TTC549 (cell line): ENCODE results near the gene LRRC8D.

ENCODE experiments used
- FAIRE-seq: peaks from 2 replicates; lab custom pipeline; 2012; peaks lifted over from hg19 to GRCh38; lab: Jason Lieb, UNC

Gene LRRC8D

GRCh38 chr1:89942014-89942413, 121.2 kb downstream of the LRRC8D start:
- no peak for FAIRE-seq

- no peak for FAIRE-seq
Measured at GRCh38 chr1:89942825-89943658, 122.2 kb downstream of the LRRC8D start.

- no peak for FAIRE-seq
Measured at GRCh38 chr1:89943846-89944781, 123.3 kb downstream of the LRRC8D start.

GRCh38 chr1:89945852-89946476, 125.1 kb downstream of the LRRC8D start:
- no peak for FAIRE-seq

- FAIRE-seq: no peak
Measured at GRCh38 chr1:89946532-89946931, 125.7 kb downstream of the LRRC8D start.

- no peak for FAIRE-seq
Measured at GRCh38 chr1:89948722-89949345, 128.0 kb downstream of the LRRC8D start.

GRCh38 chr1:89949991-89950624, 129.3 kb downstream of the LRRC8D start:
- FAIRE-seq: no peak

- no peak for FAIRE-seq
Measured at GRCh38 chr1:89950703-89951102, 129.9 kb downstream of the LRRC8D start.

GRCh38 chr1:89951766-89952604, 131.2 kb downstream of the LRRC8D start:
- no peak for FAIRE-seq

GRCh38 chr1:89952605-89953130, 131.8 kb downstream of the LRRC8D start:
- no peak for FAIRE-seq

- no peak for FAIRE-seq
Measured at GRCh38 chr1:89953131-89953626, 132.3 kb downstream of the LRRC8D start.

GRCh38 chr1:89953929-89954328, 133.1 kb downstream of the LRRC8D start:
- FAIRE-seq: no peak

- no peak for FAIRE-seq
Measured at GRCh38 chr1:89954401-89954800, 133.6 kb downstream of the LRRC8D start.

- no peak for FAIRE-seq
Measured at GRCh38 chr1:89955311-89956205, 134.7 kb downstream of the LRRC8D start.

GRCh38 chr1:89957107-89957506, 136.3 kb downstream of the LRRC8D start:
- FAIRE-seq: no peak

GRCh38 chr1:89958851-89959654, 138.2 kb downstream of the LRRC8D start:
- FAIRE-seq: no peak

GRCh38 chr1:89959719-89960118, 138.9 kb downstream of the LRRC8D start:
- FAIRE-seq: no peak

- no peak for FAIRE-seq
Measured at GRCh38 chr1:89962024-89962741, 141.4 kb downstream of the LRRC8D start.
